Ovary (tissue), 9 donors: ENCODE data around the gene CAPN15. TPM values are rescaled to one million over a fixed set of nuclear protein-coding genes. Genes with fewer than 3 reads are reported as not detected.

Source experiments
- DNase-seq, 5 donors: peaks; one replicate each; pipeline ENCODE4 v3.0.0-alpha.2; 2019 to 2020
- H3K27ac ChIP-seq, 2 donors: fragments of 200-600 bp; one replicate each; pipeline versions ENCODE4 v1.5.1 to v1.8.0; 2019 to 2022
- H3K27me3 ChIP-seq: fragments of 200-600 bp; one replicate; pipeline ENCODE4 v1.8.0; 2022
- H3K36me3 ChIP-seq: fragments of 200-600 bp; sonication (generic); one replicate; pipeline ENCODE4 v1.5.1; 2019
- H3K4me1 ChIP-seq: one replicate; pipeline ENCODE4 v1.8.1; 2013; ENCODE audit warnings: mild to moderate bottlenecking, moderate library complexity; ENCODE audit not compliant: insufficient read depth
- H3K4me3 ChIP-seq: fragments of 200-600 bp; sonication (generic); one replicate; pipeline ENCODE4 v1.5.1; 2017
- H3K9me3 ChIP-seq, 2 donors: fragments of 200-600 bp in 1 of 2; sonication (generic) in 1 of 2; one replicate each; pipeline versions ENCODE4 v1.5.1 to v1.8.1; 2013 to 2019; ENCODE audit warnings: mild to moderate bottlenecking in 1 of 2, moderate library complexity in 1 of 2
- CTCF ChIP-seq, 3 donors: fragments of 450-650 bp in 2 of 3; fragments of 200-600 bp in 1 of 3; IDR thresholded peaks; one replicate each; pipeline versions ENCODE4 v1.5.1 to v1.8.0; 2016 to 2022; ENCODE audit warnings: antibody characterized with exemption in 3 of 3, mild to moderate bottlenecking in 1 of 3
- EP300 ChIP-seq: sonication (generic); formaldehyde crosslinking; IDR thresholded peaks from one replicate; pipeline ENCODE4 v1.6.1; 2017; ENCODE audit warnings: antibody characterized with exemption
- POLR2A ChIP-seq: fragments of 450-650 bp; IDR thresholded peaks from one replicate; pipeline ENCODE4 v1.6.1; 2017; ENCODE audit warnings: antibody characterized with exemption, mild to moderate bottlenecking, moderate library complexity
- WGBS, 3 donors: extraction: QIAGEN DNeasy Blood & Tissue Kit in 1 of 3; methylation state at CpG; one replicate each; pipeline versions ENCODE4 v1.1.5 to v1.1.7; 2013 to 2017; 5-methylcytosine and 5-hydroxymethylcytosine counted together
- intact Hi-C, 4 donors: fragments of 100-400 bp; cut with DNase I; formaldehyde crosslinking; loops; one replicate each; pipeline versions ENCODE4 v1.11.0 to v1.15.1; 2022 to 2023
- polyA plus RNA-seq, 2 donors: library from polyadenylated mRNA; stranded (reverse); fragments of 200-250 nt in 1 of 2; fragments of 350-450 nt in 1 of 2; fragmentation: Illumina TruSeq in 1 of 2; extraction: RNeasy Lipid Tissue Mini Kit (QIAGEN cat#74804) in 1 of 2; gene quantifications; one replicate each; pipeline ENCODE4 v1.2.3, GENCODE V29; 2013 to 2014
- total RNA-seq, 7 donors: library from RNA; depleted of rRNA in 2 of 7; stranded (reverse); fragments of >200 nt in 2 of 7; fragmentation: NEBNext Ultra II Directional in 3 of 7; extraction: Animal tissue kit (Norgen Biotek cat#: 25700) in 3 of 7; gene quantifications; one replicate each; pipeline versions ENCODE4 v1.1.0 to v1.2.4, GENCODE V29; 2016 to 2023
- donor health status: DM: no; HTN: no; CAD: no; lungs with moderate emphysema.
- donor health status: DM: no; HTN: no; CAD: no.
- donor health status: Bipolar disorder and iron deficiency.
- donor health status: DM: yes; HTN: yes; CAD: no.
- donor health status: DM: no; HTN: no; CAD: no.
- donor health status: DM: yes; HTN: yes; CAD: no.

CAPN15 gene
- total and polyA plus RNA-seq, 9 donors = 1.6 to 38.9 (median 25.0) TPM

- 89 to 93% (median 89%) methylated on average over 22 to 24 of the region's 24 CpGs for WGBS, 3 donors
- Histone ChIP-seq H3K36me3 (no peaks in the 10 kb centered on the region), H3K4me3 (no peak overlapping the region), H3K27me3 (no peaks in the 10 kb centered on the region), H3K27ac (no peak overlapping the region), H3K4me1 (no peaks in the 10 kb centered on the region), H3K9me3 (no peaks in the 10 kb centered on the region)
- TF ChIP-seq EP300 = no peak
- TF ChIP-seq CTCF (IDR thresholded peaks at IDR 0.05) = no peak
- no peak for TF ChIP-seq POLR2A
- no peak for DNase-seq
- intact Hi-C loops = no loop called here
These were observed 50.8 kb downstream of the CAPN15 start for GRCh38 chr16:578232-578869.

- H3K9me3 ChIP-seq = no peaks in the 10 kb centered on the region
These were observed 51.4 kb downstream of the CAPN15 start for GRCh38 chr16:578870-579405.

GRCh38 chr16:580141-580945 lies 52.8 kb downstream of the CAPN15 start:
- Histone ChIP-seq H3K27me3 (no peaks in the 10 kb centered on the region), H3K4me1 (no peaks in the 10 kb centered on the region), H3K36me3 (no peaks in the 10 kb centered on the region), H3K9me3 (no peaks in the 10 kb centered on the region), H3K4me3 (no peak overlapping the region), H3K27ac (no peak overlapping the region)
- WGBS, 3 donors = 88 to 91% (median 89%) methylated on average over 19 to 27 of the region's 27 CpGs
- intact Hi-C loops = loop anchor here in 2 of 4 donors (5.0 kb wide), 2 partner anchors 62 to 82 kb away; partner anchors contain the start of gene MCRIP2 (in 1 of the 2)
- DNase-seq = no peak
- TF ChIP-seq EP300 = no peak
- TF ChIP-seq CTCF (IDR thresholded peaks at IDR 0.05) = no peak
- no peak for TF ChIP-seq POLR2A

More at GRCh38 chr16:578870-579405, 51.4 kb downstream of the CAPN15 start:
- Histone ChIP-seq H3K36me3 (no peaks in the 10 kb centered on the region), H3K27ac (no peak overlapping the region), H3K4me1 (no peaks in the 10 kb centered on the region), H3K4me3 (no peak overlapping the region), H3K27me3 (no peaks in the 10 kb centered on the region)
- intact Hi-C loops = no loop called here
- WGBS, 3 donors = 44 to 56% (median 45%) methylated on average over 26 to 34 of the region's 34 CpGs
- TF ChIP-seq CTCF (IDR thresholded peaks at IDR 0.05) (peak; percentile 22 to 46 (median 23)), EP300 (no peak), POLR2A (no peak)
- DNase-seq = peak in 3 of 5 donors; percentile 62 to 77 (median 66)

- H3K36me3 ChIP-seq = no peaks in the 10 kb centered on the region
- H3K27ac ChIP-seq = no peak overlapping the region
- no peak for TF ChIP-seq CTCF (IDR thresholded peaks at IDR 0.05)
- no peak for TF ChIP-seq POLR2A
- TF ChIP-seq EP300 = no peak
- no peak overlapping the region for H3K4me3 ChIP-seq
- no peaks in the 10 kb centered on the region for H3K9me3 ChIP-seq
- H3K4me1 ChIP-seq = no peaks in the 10 kb centered on the region
- H3K27me3 ChIP-seq = no peaks in the 10 kb centered on the region
- WGBS, 3 donors = 96 to 97% (median 97%) methylated on average over 19 of the region's 19 CpGs
- no peak for DNase-seq
- intact Hi-C loops = loop anchor here in 2 of 4 donors (5.0 kb wide), 2 partner anchors 61 to 81 kb away; partner anchors contain the start of gene MCRIP2 (in 1 of the 2)
These were observed 53.5 kb downstream of the CAPN15 start for GRCh38 chr16:580946-581498.
